HG03280 (cell line): Measurements from ENCODE around the gene PCYOX1L.

Source experiments
- ATAC-seq: cut with Tn5 transposase; IDR thresholded peaks from one replicate; pipeline ENCODE4 v1.9.1; 2021; ENCODE audit warnings: mild to moderate bottlenecking, moderate library complexity; ENCODE audit not compliant: unreplicated experiment

Gene PCYOX1L

GRCh38 chr5:149333711-149334443 lies 24.0 kb upstream of the PCYOX1L start:
- ATAC-seq = no peak

DNA sequence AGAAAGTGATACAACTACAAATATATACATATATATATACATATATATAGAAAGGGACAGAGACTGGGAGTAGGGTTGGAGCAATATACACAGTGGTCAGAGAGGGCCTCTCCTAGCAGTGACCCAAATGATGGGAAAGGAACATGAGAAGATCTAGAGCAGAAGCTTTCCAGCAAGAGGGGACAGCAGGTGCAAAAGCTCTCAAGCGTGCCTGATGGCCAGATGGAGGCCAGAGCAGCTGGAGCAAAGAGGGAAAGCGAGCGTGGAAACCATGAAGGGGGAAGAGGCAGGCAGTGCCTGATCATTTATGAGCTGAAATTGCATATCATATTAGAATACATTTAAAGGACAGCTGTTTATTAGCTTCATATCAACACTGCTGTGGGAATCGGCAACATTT lies 20.1 kb upstream of the PCYOX1L start:
- ATAC-seq = no peak

- no peak for ATAC-seq
These were observed 19.5 kb upstream of the PCYOX1L start for GRCh38 chr5:149338364-149338763.

DNA sequence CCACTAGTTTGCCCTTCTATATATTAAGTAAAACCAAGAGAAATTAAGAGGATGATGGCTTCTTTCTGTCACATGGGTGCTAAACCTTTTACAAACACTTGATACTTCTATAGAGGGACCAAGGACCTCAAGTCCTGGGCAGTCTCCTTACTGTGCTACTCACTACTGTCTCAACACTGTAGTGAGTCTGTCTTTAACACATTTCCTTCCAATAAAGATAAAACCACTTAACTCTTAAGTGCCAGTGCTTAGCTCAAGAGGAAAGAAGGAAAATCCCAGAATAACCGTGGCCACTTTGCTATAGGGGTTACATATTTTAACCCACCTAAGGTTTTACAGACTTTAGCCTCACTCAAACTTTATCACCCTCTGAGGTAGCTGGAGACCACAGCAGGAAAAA lies 16.9 kb upstream of the PCYOX1L start:
- ATAC-seq = no peak

- ATAC-seq = no peak
These were observed 16.0 kb upstream of the PCYOX1L start for GRCh38 chr5:149341876-149342275.

DNA sequence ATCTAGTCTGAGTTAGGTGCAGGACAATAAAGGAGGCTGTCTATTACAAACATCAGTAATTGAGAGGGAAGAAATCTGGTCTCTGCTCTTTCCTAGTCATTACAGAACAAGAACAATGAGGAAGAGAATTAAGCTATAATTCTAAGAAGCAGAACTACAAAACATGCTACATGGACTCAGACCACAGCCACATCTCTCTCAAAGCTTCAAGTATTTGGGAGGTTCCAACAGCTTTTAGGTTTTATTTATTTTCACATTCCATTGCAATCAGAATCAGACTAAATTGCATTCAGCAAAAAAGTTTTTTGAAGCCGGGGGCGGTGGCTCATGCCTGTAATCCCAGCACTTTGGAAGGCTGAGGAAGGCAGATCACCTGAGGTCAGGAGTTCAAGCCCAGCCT lies 13.7 kb upstream of the PCYOX1L start:
- ATAC-seq = no peak

DNA sequence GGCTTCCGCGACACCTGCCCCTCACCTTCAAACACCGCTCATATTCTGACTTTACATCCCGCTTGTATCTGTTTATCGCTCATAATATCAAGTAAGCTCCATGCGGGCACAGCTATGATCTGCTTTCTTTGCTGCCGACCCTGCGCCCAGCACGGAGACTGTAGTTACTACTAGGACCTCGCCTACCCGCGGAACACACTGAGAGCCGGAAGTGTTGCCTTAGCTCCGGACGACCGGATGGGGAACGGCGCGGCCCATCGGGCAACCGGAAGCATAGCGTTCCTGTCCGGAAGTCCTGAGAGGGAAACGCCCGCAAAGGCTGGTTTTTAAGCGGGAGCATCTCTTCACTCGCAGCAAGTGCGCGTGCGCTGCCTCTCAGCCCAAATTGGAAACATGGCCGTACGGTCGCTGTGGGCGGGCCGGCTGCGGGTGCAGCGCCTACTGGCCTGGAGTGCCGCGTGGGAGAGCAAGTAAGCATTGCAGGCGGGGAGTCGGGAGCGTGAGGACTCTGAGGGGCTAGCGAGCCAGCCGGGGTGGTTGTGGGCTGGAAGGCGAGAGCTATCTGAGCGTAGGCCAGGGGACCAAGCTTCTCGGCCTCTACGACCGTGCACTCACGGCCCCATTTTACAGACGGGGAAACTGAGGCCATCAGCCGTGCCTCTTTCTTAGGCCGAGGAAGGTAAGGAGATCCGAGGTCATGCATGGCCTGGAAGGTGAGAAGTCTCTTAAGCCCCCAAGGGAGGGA lies 12.5 kb upstream of the PCYOX1L start, which contains the start of gene GRPEL2:
GRPEL2 (plus strand) TSS at position 353 of the 745 bp plus-strand sequence; CDS start at position 394, 41 bp downstream.
- peak; percentile 97 for ATAC-seq

DNA sequence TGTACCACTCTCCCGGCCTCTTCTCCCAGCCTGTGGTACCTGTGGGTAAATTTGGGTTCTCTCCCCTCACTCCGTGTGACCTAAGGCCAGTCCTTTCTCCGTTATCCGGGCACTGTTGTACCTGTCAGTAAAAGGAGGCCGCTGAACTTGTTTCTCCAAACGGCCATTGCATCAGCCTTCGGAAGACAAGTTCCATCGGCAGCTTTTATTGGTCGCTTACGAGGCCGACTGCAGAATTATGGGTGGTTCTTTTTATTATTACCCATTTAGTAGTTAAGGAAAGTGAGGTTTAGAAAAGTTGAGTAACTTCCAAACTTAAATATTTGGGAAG lies 12.0 kb upstream of the PCYOX1L start:
- ATAC-seq = peak; percentile 7

GRCh38 chr5:149348518-149348917 lies 9.3 kb upstream of the PCYOX1L start:
- no peak for ATAC-seq

DNA sequence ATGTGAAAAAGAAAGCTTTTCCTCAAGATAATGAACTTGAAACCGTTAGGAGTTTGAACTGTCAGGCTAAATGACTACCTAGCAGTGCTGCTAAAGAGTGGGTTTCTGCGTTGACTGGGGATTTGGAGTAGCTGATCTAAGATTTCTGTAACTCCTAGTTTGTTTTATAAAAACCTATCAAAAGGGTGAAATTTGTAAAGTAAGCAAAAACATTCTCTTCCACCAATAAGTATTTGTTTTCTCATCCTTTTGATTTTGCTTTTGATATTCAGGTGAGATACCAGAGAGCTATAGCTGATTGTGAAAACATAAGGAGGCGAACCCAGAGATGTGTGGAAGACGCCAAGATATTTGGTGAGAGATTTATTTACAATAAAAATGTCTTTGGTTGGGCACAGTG lies 8.5 kb upstream of the PCYOX1L start:
- ATAC-seq = no peak

DNA sequence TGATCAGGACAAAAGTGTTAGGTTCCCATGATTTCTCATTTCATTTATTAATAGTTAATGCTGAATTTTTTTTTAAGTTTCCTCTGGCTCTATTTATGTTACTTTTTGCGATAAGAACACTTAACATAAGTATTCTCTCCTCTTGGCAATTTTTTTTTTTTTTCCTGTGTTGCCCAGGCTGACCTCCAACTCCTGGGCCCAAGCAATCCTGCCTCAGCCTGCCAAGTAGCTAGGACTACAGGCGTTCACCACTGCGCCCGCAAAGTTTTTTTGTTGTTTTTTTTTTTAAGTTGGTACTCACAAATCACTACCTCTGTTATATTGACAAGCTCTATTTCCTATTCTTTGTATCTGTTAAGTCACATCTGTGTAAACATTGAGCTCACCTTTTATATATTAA lies 5.7 kb upstream of the PCYOX1L start:
- ATAC-seq = no peak

GRCh38 chr5:149353911-149354310 lies 3.9 kb upstream of the PCYOX1L start:
- no peak for ATAC-seq

DNA sequence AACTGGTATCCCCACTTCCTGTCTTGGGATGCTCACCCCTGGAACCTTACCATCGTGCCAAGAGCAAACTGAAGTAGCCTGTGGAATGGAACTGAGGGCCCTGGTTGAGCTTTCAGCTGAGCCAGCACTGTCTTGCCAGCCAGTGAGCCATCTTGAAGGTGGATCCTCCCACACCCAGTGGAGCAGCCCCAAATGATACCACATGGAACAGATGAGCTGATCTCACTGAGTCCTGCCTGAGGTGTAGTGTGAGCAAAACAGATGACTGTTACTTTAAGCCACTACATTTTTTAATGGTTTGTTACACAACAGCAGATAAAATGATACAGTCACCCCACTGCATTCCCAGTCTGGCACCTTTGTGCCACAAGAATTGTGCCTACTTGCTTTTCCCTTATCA lies 2.2 kb upstream of the PCYOX1L start:
- ATAC-seq = no peak

DNA sequence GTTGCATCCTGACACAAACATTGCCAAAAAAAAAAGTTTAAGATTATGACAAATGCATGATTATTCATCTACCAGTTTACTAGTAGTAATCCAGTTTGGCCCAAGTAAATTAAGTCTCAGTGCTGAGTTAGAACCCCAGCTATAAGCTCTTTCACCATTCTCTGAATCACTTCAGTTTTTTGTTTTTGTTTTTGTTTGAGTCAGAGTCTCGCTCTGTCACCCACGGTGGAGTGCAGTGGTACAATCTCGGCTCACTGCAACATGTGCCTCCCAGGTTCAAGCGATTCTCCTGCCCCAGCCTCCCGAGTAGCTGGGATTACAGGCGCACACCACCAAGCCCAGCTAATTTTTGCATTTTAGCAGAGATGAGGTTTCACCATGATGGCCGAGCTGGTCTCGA lies 1.5 kb upstream of the PCYOX1L start:
- ATAC-seq = no peak

- no peak for ATAC-seq
These were observed 427 bp downstream of the PCYOX1L start for GRCh38 chr5:149358294-149358651.

- no peak for ATAC-seq
These were observed 1.1 kb downstream of the PCYOX1L start for GRCh38 chr5:149358868-149359495.

- no peak for ATAC-seq
These were observed 2.4 kb downstream of the PCYOX1L start for GRCh38 chr5:149360272-149360671.

DNA sequence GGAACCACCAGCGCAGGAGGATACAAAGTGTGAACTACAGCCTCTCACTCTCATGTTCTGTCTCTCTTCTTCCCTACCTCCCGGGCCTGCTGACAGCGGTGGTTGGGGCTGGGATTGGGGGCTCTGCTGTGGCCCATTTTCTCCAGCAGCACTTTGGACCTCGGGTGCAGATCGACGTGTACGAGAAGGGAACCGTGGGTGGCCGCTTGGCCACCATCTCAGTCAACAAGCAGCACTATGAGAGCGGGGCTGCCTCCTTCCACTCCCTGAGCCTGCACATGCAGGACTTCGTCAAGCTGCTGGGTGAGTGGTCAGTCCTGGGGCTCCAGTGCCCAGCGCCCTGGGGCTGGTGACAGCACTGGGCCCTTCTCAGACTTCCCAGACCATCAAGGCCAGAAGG lies 4.7 kb downstream of the PCYOX1L start:
- ATAC-seq = no peak

GRCh38 chr5:149363358-149363757 lies 5.5 kb downstream of the PCYOX1L start:
- ATAC-seq = no peak

- no peak for ATAC-seq
These were observed 6.1 kb downstream of the PCYOX1L start for GRCh38 chr5:149363936-149364335.

GRCh38 chr5:149364719-149365118 lies 6.9 kb downstream of the PCYOX1L start:
- ATAC-seq = no peak

DNA sequence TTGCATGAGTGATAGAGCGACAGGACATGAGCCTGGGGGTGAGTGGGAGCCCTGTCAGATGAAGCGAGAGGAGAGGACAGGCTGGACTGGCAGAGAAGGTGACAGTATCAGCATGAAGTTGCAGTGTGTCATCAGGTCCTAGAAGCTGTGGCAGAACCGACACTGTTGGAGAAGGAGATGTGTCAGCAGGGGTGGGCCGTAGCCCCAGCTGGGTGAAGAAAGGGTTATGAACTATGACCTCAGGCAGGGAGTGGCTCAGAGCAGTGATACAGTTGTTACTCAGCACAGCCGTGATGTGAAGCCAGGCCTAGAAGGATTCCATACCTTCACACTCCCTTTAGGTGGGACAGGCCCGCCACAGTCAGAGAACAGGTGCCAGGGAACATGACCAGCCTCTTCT lies 7.6 kb downstream of the PCYOX1L start:
- no peak for ATAC-seq
